HUES48 (cell line): Measurements from ENCODE around the gene CAMK1.

ENCODE experiments used
- H3K27ac ChIP-seq: one replicate; pipeline ENCODE4 v1.7.0; 2013; ENCODE audit warnings: low read depth, low read length, inconsistent platforms
- H3K27me3 ChIP-seq: 2 replicates; pipeline ENCODE4 v1.6.1; 2013; ENCODE audit warnings: mild to moderate bottlenecking, low read length; ENCODE audit not compliant: control insufficient read depth, insufficient read depth
- H3K36me3 ChIP-seq: 2 replicates; pipeline ENCODE4 v1.6.1; 2013; ENCODE audit warnings: low read length; ENCODE audit not compliant: control insufficient read depth, insufficient read depth
- H3K4me1 ChIP-seq: 2 replicates; pipeline ENCODE4 v1.6.1; 2013; ENCODE audit warnings: mild to moderate bottlenecking, low read length; ENCODE audit not compliant: control insufficient read depth, insufficient read depth
- H3K4me3 ChIP-seq: 2 replicates; pipeline ENCODE4 v1.5.1; 2013; ENCODE audit warnings: mild to moderate bottlenecking, low read depth, low read length
- H3K9ac ChIP-seq: 2 replicates; pipeline ENCODE4 v1.6.1; 2013; ENCODE audit warnings: mild to moderate bottlenecking, low read depth, low read length, moderate library complexity
- H3K9me3 ChIP-seq: 2 replicates; pipeline ENCODE4 v1.6.1; 2013; ENCODE audit warnings: low read length; ENCODE audit not compliant: control insufficient read depth, insufficient read depth

The CAMK1 gene

GRCh38 chr3:9807981-9808344, 38.2 kb upstream of the CAMK1 start:
- no peaks in the 10 kb centered on the region for H3K9me3 ChIP-seq
- H3K9ac ChIP-seq, result no peak overlapping the region
- peaks cover 16% of the 10 kb centered on the region for H3K27me3 ChIP-seq
- peaks cover 12% of the 10 kb centered on the region; the same call in 1 of the 2 replicates for H3K4me1 ChIP-seq
- peaks cover 47% of the 10 kb centered on the region for H3K36me3 ChIP-seq
- no peak overlapping the region for H3K27ac ChIP-seq
- no peak overlapping the region for H3K4me3 ChIP-seq

DNA sequence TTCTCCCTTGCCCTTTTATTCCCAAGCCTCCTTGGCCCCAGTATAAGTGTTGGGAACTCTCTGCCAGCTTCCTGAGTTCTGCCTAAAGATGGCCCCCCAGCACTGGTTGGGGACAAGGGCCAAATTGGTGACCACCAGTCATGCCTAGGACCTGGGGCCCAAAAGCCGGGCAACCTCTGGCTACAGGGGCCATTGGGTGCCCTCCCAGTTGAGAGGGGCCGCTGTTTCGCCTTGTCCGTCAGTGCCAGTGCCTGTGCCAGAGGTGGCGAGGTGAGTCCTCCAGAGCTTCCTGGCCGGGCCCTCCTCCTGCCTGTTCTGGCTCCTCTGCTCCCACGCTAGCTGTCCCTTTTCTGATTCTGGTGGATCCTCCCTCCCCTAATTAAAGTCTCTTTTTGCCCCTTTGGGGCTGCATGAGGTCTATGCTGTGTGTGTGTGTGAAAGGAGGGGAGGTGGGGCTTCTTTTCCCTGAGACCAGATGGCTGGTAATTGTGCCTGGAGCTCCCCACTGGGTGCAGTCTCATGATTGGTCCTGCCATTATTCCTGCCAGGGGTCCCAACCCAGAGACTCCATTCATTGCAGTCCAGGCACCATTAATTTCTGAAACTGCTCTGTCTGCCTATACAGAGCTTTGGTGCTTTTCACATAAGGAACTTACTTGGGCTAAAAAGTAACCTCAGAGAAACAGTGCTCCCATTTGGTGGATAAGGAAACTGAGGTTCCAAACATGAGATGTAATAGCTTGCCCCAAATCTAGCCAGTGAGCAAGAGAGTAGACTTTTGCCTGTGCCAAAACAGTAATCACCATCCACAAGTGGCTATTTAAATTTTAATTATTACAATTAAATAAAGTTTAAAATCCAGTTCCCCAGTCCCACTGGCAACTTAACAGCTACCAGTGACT, 37.2 kb upstream of the CAMK1 start:
- Histone ChIP-seq H3K9me3 (no peaks in the 10 kb centered on the region), H3K4me3 (no peak overlapping the region), H3K36me3 (peaks cover 51% of the 10 kb centered on the region), H3K27ac (peak overlapping the region; percentile 18), H3K27me3 (peaks cover 16% of the 10 kb centered on the region), H3K4me1 (peaks cover 12% of the 10 kb centered on the region; the same call in 1 of the 2 replicates), H3K9ac (no peak overlapping the region)

DNA sequence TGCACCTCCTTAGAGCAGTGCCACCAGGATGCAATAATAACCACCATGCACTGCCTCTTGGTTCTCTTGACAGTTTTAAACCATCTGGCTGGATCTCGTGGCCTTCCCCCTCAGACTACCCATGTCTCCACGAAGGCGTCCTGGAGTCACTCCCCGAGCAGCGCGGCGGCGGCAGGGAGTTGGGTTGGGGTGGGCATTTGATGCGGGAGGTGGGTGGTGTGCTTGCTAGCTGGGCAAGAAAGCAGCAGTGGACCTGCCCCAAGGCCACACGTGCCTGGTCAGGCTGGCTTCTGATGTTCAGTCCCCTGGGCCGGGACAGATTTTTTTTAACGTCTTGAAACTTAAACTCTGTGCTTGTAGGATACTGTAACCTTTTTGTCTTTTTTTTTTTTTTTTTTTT, 36.4 kb upstream of the CAMK1 start:
- H3K9me3 ChIP-seq, result no peaks in the 10 kb centered on the region
- peaks cover 8% of the 10 kb centered on the region for H3K27me3 ChIP-seq
- no peak overlapping the region for H3K4me3 ChIP-seq
- H3K27ac ChIP-seq, result peak overlapping the region; percentile 18
- peaks cover 12% of the 10 kb centered on the region; the same call in 1 of the 2 replicates for H3K4me1 ChIP-seq
- peaks cover 58% of the 10 kb centered on the region for H3K36me3 ChIP-seq
- no peak overlapping the region for H3K9ac ChIP-seq

DNA sequence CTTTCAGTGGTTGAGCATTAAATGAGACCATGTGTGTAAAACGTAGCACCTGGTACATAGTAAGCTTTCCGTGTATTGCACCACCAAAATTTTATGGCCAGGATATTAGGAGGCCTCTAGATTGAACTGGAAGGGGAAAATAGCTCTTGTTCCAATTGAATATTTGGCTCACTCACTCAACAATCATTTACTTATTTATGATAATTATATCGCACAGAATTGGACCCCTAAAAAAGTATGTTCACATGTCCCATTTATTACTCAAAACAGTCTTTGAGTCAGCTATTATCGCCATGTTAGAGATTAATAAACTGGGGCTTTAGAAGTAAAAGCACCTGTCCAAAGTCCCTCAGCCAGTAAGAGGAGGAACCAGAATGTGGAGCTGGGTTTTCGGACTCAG, 35.2 kb upstream of the CAMK1 start:
- Histone ChIP-seq H3K27ac (no peak overlapping the region), H3K27me3 (no peaks in the 10 kb centered on the region), H3K9me3 (no peaks in the 10 kb centered on the region), H3K9ac (no peak overlapping the region), H3K4me1 (peaks cover 7% of the 10 kb centered on the region; the same call in 1 of the 2 replicates), H3K4me3 (no peak overlapping the region), H3K36me3 (peaks cover 69% of the 10 kb centered on the region)

- Histone ChIP-seq H3K4me1 (no peaks in the 10 kb centered on the region), H3K27ac (no peak overlapping the region)
Measured at GRCh38 chr3:9803494-9803893, 33.7 kb upstream of the CAMK1 start.

DNA sequence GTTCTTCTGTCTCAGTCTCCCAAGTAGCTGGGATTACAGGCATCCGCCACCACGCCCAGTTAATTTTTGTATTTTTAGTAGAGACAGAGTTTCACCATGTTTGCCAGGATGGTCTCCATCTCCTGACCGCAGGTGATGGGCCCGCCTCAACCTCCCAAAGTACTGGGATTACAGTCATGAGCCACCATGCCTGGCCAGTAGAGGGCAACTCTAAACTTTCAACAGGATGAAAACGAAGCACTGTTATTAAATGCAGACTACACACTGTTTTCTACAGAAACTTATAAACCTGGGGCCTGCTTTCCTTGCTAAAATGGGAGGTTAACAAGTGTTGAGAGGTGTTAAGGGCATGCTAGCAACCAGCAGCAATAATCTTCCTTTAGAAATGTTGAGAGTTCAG, 30.8 kb upstream of the CAMK1 start:
- Histone ChIP-seq H3K4me3 (no peak overlapping the region), H3K27ac (no peak overlapping the region), H3K4me1 (no peaks in the 10 kb centered on the region), H3K27me3 (no peaks in the 10 kb centered on the region), H3K9me3 (no peaks in the 10 kb centered on the region), H3K36me3 (peaks cover 79% of the 10 kb centered on the region), H3K9ac (no peak overlapping the region)

More at GRCh38 chr3:9803494-9803893, 33.7 kb upstream of the CAMK1 start:
- Histone ChIP-seq H3K4me3 (no peak overlapping the region), H3K9ac (no peak overlapping the region), H3K36me3 (peaks cover 84% of the 10 kb centered on the region), H3K9me3 (no peaks in the 10 kb centered on the region), H3K27me3 (no peaks in the 10 kb centered on the region)

DNA sequence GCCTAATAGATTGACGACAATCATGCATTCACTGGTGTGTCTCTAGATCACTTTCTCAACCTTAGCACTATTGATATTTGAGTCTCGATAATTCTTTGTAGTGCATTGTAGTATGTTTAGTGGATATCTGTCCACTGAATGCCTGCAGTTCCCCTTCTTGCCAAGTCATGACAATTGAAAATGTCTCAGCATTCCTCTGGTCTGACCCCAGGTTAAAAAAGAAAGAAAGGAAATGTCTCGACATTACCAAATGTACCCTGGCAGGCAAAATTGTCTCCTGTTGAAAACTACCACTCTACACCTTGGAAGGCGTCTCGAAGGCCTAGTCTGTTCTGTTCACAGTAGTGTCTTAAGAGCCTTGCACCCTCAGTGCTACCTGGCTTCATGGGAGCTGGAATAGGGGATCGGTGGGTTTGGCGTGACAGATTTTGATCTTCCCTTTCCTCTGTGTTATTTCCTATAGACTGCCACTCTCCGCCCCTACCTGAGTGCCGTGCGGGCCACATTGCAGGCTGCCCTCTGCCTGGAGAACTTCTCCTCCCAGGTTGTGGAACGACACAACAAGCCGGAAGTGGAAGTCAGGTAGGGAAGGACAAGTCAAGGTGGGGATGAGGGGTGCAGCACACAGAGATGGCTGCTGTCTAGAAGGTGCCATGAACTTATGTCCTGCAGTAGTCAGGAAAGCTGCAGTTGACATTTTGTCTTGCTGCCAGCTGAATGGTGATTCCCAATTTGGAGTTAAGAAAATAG, 27.6 kb upstream of the CAMK1 start:
- no peak overlapping the region for H3K9ac ChIP-seq
- no peak overlapping the region for H3K4me3 ChIP-seq
- no peaks in the 10 kb centered on the region for H3K27me3 ChIP-seq
- H3K36me3 ChIP-seq, result peaks cover 55% of the 10 kb centered on the region
- no peaks in the 10 kb centered on the region for H3K4me1 ChIP-seq
- H3K27ac ChIP-seq, result no peak overlapping the region
- H3K9me3 ChIP-seq, result no peaks in the 10 kb centered on the region

DNA sequence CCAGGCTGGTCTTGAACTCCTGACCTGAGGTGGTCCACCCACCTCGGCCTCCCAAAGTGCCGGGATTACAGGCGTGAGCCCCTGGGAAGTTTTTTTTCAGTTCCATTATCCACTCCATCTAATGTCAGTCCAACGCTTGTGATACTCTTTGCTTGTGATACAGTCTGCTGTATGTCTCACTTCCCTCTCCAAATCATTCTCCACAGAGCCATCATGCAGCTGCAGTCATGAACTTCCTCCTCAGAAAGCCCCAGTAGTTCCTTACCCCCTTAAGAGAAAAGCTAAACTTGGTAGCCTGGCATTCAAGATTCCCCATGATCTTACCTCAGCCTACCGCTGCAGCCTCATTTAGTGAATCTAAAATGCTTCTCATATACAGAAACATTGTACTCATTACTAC, 25.5 kb upstream of the CAMK1 start:
- H3K9ac ChIP-seq, result no peak overlapping the region
- no peak overlapping the region for H3K4me3 ChIP-seq
- H3K9me3 ChIP-seq, result no peaks in the 10 kb centered on the region
- no peaks in the 10 kb centered on the region for H3K27me3 ChIP-seq
- no peak overlapping the region for H3K27ac ChIP-seq
- 0 out of 2 replicates have a peak, but pooled peaks cover 5% of the 10 kb centered on the region for H3K4me1 ChIP-seq
- H3K36me3 ChIP-seq, result peaks cover 49% of the 10 kb centered on the region

- 0 out of 2 replicates have a peak, but pooled peaks cover 5% of the 10 kb centered on the region for H3K4me1 ChIP-seq
- no peak overlapping the region for H3K27ac ChIP-seq
- no peak overlapping the region for H3K4me3 ChIP-seq
- H3K9me3 ChIP-seq, result no peaks in the 10 kb centered on the region
- no peaks in the 10 kb centered on the region for H3K27me3 ChIP-seq
- H3K36me3 ChIP-seq, result peaks cover 49% of the 10 kb centered on the region
- H3K9ac ChIP-seq, result no peak overlapping the region
Measured at GRCh38 chr3:9794400-9794799, 24.7 kb upstream of the CAMK1 start.

DNA sequence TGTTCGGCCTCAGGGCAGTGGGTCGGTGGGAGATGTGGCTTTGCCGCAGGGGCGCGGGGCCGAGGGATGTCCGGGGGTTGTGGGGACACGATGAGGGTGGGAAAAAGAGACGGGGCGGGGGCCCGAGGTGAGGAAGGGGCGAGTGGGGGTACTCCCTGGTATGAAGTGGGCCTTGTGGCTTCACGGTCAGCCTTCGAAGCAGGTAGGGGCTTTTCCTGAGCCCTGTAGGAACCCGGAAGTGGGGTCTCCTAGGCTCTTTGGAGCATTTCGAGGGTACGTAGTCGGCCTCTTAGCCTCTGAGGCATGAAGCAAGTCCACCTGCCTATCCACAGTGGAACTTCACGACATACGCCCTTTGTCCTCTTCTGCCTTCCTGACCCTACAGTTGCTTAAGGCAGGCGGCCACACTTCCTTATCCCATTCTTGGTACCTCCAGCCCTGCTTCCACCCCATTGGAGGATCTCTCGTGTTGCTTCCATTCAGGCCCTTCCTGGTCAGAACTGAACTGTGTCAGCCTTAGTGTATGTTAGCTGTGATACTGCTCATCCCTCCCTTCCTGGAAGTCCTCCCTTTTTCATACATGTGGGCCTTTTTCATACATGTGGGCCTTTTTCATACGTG, 23.5 kb upstream of the CAMK1 start:
- Histone ChIP-seq H3K27ac (peak overlapping the region; percentile 100), H3K9ac (peak overlapping the region; percentile 100), H3K27me3 (no peaks in the 10 kb centered on the region), H3K4me1 (0 out of 2 replicates have a peak, but pooled peaks cover 5% of the 10 kb centered on the region), H3K4me3 (peak overlapping the region; percentile 81), H3K9me3 (no peaks in the 10 kb centered on the region), H3K36me3 (peaks cover 43% of the 10 kb centered on the region)
